SK-N-SH treated with all-trans-retinoic acid at 6 μM for 48 hours (cell line): ENCODE data around the gene RERE.

Source experiments
- ATAC-seq: fragments of 200-7000 bp; cut with Tn5 transposase; 3 replicates; pipeline ENCODE4 v1.9.1; 2020; ENCODE audit warnings: mild to moderate bottlenecking, moderate library complexity
- ARNTL ChIP-seq: fragments of 450-650 bp; formaldehyde crosslinking; IDR thresholded peaks from 2 replicates; pipeline ENCODE4 v1.5.0; 2020; ENCODE audit warnings: low read depth, mild to moderate bottlenecking, moderate library complexity, borderline replicate concordance
- BACH2 ChIP-seq: fragments of 250-450 bp; sonication (Bioruptor Pico); IDR thresholded peaks from 2 replicates; pipeline ENCODE4 v1.9.0; 2021; ENCODE audit warnings: mild to moderate bottlenecking, borderline replicate concordance
- CREB5 ChIP-seq: fragments of 250-450 bp; sonication (Bioruptor Pico); IDR thresholded peaks from 2 replicates; pipeline ENCODE4 v1.5.1; 2020; ENCODE audit warnings: low read depth, mild to moderate bottlenecking, moderate library complexity
- CSRNP3 ChIP-seq: fragments of 250-450 bp; sonication (Bioruptor Pico); IDR thresholded peaks from 2 replicates; pipeline ENCODE4 v1.5.1; 2021; ENCODE audit warnings: mild to moderate bottlenecking, moderate library complexity
- GLIS3 ChIP-seq: fragments of 250-450 bp; sonication (Bioruptor Pico); IDR thresholded peaks from 2 replicates; pipeline ENCODE4 v1.5.0; 2020; ENCODE audit warnings: mild to moderate bottlenecking, moderate library complexity
- ISL1 ChIP-seq: fragments of 250-450 bp; sonication (Bioruptor Pico); IDR thresholded peaks from 2 replicates; pipeline ENCODE4 v2.1.2; 2022; ENCODE audit warnings: mild to moderate bottlenecking, moderate library complexity
- OSR1 ChIP-seq: fragments of 250-450 bp; sonication (Bioruptor Pico); IDR thresholded peaks from 2 replicates; pipeline ENCODE4 v1.8.0; 2022; ENCODE audit warnings: moderate library complexity, mild to moderate bottlenecking, inconsistent platforms
- PATZ1 ChIP-seq: fragments of 250-450 bp; sonication (Bioruptor Pico); IDR thresholded peaks from 2 replicates; pipeline ENCODE4 v1.8.0; 2020; ENCODE audit warnings: mild to moderate bottlenecking, moderate library complexity, borderline replicate concordance
- RARB ChIP-seq: fragments of 250-450 bp; sonication (Bioruptor Pico); IDR thresholded peaks from 2 replicates; pipeline ENCODE4 v1.8.0; 2021; ENCODE audit warnings: mild to moderate bottlenecking, moderate library complexity
- SNAI2 ChIP-seq: fragments of 250-450 bp; sonication (Bioruptor Pico); IDR thresholded peaks from 2 replicates; pipeline ENCODE4 v1.5.0; 2020; ENCODE audit warnings: mild to moderate bottlenecking, moderate library complexity
- TCF4 ChIP-seq: fragments of 250-450 bp; sonication (Bioruptor Pico); IDR thresholded peaks from 2 replicates; pipeline ENCODE4 v1.8.0; 2021; ENCODE audit warnings: mild to moderate bottlenecking, moderate library complexity, borderline replicate concordance
- TOX ChIP-seq: fragments of 250-450 bp; sonication (Bioruptor Pico); IDR thresholded peaks from 2 replicates; pipeline ENCODE4 v1.8.0; 2021; ENCODE audit warnings: mild to moderate bottlenecking, moderate library complexity, borderline replicate concordance
- TSHZ2 ChIP-seq: fragments of 250-450 bp; sonication (Bioruptor Pico); IDR thresholded peaks from 2 replicates; pipeline ENCODE4 v1.5.0; 2020; ENCODE audit warnings: mild to moderate bottlenecking, moderate library complexity
- ZC3H10 ChIP-seq: fragments of 250-450 bp; sonication (Bioruptor Pico); IDR thresholded peaks from 2 replicates; pipeline ENCODE4 v1.5.1; 2021; ENCODE audit warnings: mild to moderate bottlenecking, moderate library complexity
- ZFP3 ChIP-seq: fragments of 250-450 bp; sonication (Bioruptor Pico); IDR thresholded peaks from 2 replicates; pipeline ENCODE4 v1.5.0; 2020; ENCODE audit warnings: mild to moderate bottlenecking, moderate library complexity
- ZFP30 ChIP-seq: fragments of 450-650 bp; formaldehyde crosslinking; IDR thresholded peaks from 2 replicates; pipeline ENCODE4 v1.5.0; 2022; ENCODE audit warnings: mild to moderate bottlenecking, moderate library complexity
- ZNF565 ChIP-seq: fragments of 450-650 bp; formaldehyde crosslinking; conservative IDR thresholded peaks from 2 replicates; pipeline ENCODE4 v1.5.0; 2020; ENCODE audit warnings: low read depth, mild to moderate bottlenecking, moderate library complexity
- ZNF70 ChIP-seq: fragments of 450-650 bp; formaldehyde crosslinking; IDR thresholded peaks from 2 replicates; pipeline ENCODE4 v1.5.0; 2020; ENCODE audit warnings: mild to moderate bottlenecking, moderate library complexity
- ZNF8 ChIP-seq: fragments of 450-650 bp; formaldehyde crosslinking; IDR thresholded peaks from 2 replicates; pipeline ENCODE4 v1.5.0; 2020; ENCODE audit warnings: mild to moderate bottlenecking, moderate library complexity

The RERE gene

GRCh38 chr1:8425781-8426161 lies 391.7 kb downstream of the RERE start:
- TF ChIP-seq ISL1, result no peak
- TF ChIP-seq ZC3H10 (CRISPR knock-in tag), result no peak
- TF ChIP-seq ZFP30 (CRISPR knock-in tag), result no peak
- TF ChIP-seq ZNF565 (CRISPR knock-in tag), result no peak
- TF ChIP-seq, all 23 proteins: peak for 0
- no peak for ATAC-seq

- TF ChIP-seq ZC3H10 (CRISPR knock-in tag) (no peak), ARNTL (CRISPR knock-in tag) (no peak), TSHZ2 (CRISPR knock-in tag) (no peak), SNAI2 (no peak), BACH2 (CRISPR knock-in tag) (no peak), ZFP30 (CRISPR knock-in tag) (no peak), ZNF8 (CRISPR knock-in tag) (no peak), GLIS3 (CRISPR knock-in tag) (no peak), OSR1 (CRISPR knock-in tag) (no peak), TOX (CRISPR knock-in tag) (no peak), ISL1 (no peak), ZNF70 (CRISPR knock-in tag) (no peak), TCF4 (CRISPR knock-in tag) (no peak), ZFP3 (CRISPR knock-in tag) (no peak), CREB5 (CRISPR knock-in tag) (no peak), RARB (CRISPR knock-in tag) (no peak), CSRNP3 (CRISPR knock-in tag) (no peak)
- ATAC-seq, result no peak
Measured at GRCh38 chr1:8425150-8425780, 392.2 kb downstream of the RERE start.

- TF ChIP-seq OSR1 (CRISPR knock-in tag), result no peak
- TF ChIP-seq SNAI2, result no peak
- TF ChIP-seq TCF4 (CRISPR knock-in tag), result no peak
- no peak for TF ChIP-seq ZC3H10 (CRISPR knock-in tag)
- TF ChIP-seq CREB5 (CRISPR knock-in tag), result no peak
- TF ChIP-seq ZNF565 (CRISPR knock-in tag), result no peak
- TF ChIP-seq, all 23 proteins: peak for 0
- ATAC-seq, result no peak
Measured at GRCh38 chr1:8424539-8425116, 392.8 kb downstream of the RERE start.

GRCh38 chr1:8423692-8424538 lies 393.5 kb downstream of the RERE start:
- peak; percentile 64 for ATAC-seq
- TF ChIP-seq TCF4 (CRISPR knock-in tag) (no peak), ISL1 (no peak), TSHZ2 (CRISPR knock-in tag) (peak; percentile 51), ZNF70 (CRISPR knock-in tag) (no peak), PATZ1 (peak; percentile 55; the same call in 1 of the 2 replicates)
